Measurements from ENCODE around the gene SDE2.

Gene SDE2

GRCh38 chr1:225934711-225935110 lies 64.4 kb downstream of the SDE2 start:
- H3K4me3 ChIP-seq (ENCODE audit: low read depth, low read length) = no peak overlapping the region
- in situ Hi-C loops (cut with HindIII; ENCODE audit: low sequenced_read_pairs) = no loop called here
- no peak for TF ChIP-seq CTCF (IDR thresholded peaks at IDR 0.05; ENCODE audit: low read depth, low read length)
- no peak for DNase-seq (ENCODE audit: low read depth, low spot score)

GRCh38 chr1:225933072-225933471 lies 66.1 kb downstream of the SDE2 start:
- in situ Hi-C loops (cut with HindIII; ENCODE audit: low sequenced_read_pairs) = no loop called here
- H3K4me3 ChIP-seq (ENCODE audit: low read depth, low read length) = no peak overlapping the region
- no peak for TF ChIP-seq CTCF (IDR thresholded peaks at IDR 0.05; ENCODE audit: low read depth, low read length)
- DNase-seq (ENCODE audit: low read depth, low spot score) = peak; percentile 40

Data from astrocyte of the spinal cord (primary cell).